ENCODE results near the gene WRNIP1. TPM values are rescaled to one million over a fixed set of nuclear protein-coding genes. Genes with fewer than 3 reads are reported as not detected.

WRNIP1 gene
- total and polyA plus RNA-seq, 2 of the 4 experiments (the other 2 are of a cell fraction), result 43.7 to 47.1 TPM

DNA sequence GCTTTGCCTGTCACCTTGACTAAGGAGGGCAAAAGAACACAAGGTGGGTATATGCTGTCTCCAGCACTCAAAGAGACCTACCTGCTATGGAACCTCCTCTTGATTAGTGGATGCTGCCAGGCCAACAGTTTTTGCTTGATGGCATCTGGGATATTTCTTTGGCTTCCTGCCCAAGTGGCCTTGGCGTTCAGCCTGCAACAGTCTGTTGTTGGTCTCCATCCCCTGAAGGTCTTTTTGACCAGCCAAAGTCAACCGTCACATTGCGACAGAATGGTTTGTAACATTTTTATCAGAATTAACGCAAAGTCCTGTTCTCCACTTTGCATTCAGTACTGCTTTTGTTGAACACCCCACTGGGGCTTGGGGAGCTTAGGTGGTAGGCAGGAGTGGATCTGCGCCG, 39.3 kb downstream of the WRNIP1 start:
- Histone ChIP-seq H2BK20ac (ENCODE audit: low read depth, low read length) (no peak overlapping the region), H3K4me2 (ENCODE audit: low read depth, low read length) (no peak overlapping the region), H3K9me1 (ENCODE audit: insufficient read depth, low read length) (peaks cover 22% of the 10 kb centered on the region), H3K36me3 (ENCODE audit: control insufficient read depth, insufficient read depth, low read length) (no peaks in the 10 kb centered on the region), H3K9me3 (ENCODE audit: control insufficient read depth, insufficient read depth, low read length) (no peaks in the 10 kb centered on the region), H2AK9ac (replicated peaks; ENCODE audit: low read depth, low read length, poor library complexity) (no peak overlapping the region), H3K4me3 (ENCODE audit: insufficient read depth, low read depth, low read length) (no peak overlapping the region), H2BK15ac (ENCODE audit: low read depth, low read length) (no peak overlapping the region), H3K27ac (ENCODE audit: insufficient read depth, low read length) (no peak overlapping the region), H4K5ac (ENCODE audit: low read depth, low read length) (no peak overlapping the region), H3K4ac (ENCODE audit: low read depth, low read length) (no peak overlapping the region), H3K4me1 (ENCODE audit: control insufficient read depth, insufficient read depth, low read length) (peaks cover 2% of the 10 kb centered on the region; the same call in 1 of the 2 replicates), H2BK5ac (ENCODE audit: low read depth, low read length, poor library complexity, severe bottlenecking) (no peak overlapping the region), H3K14ac (replicated peaks; ENCODE audit: low read depth, low read length) (no peak overlapping the region), H2AK5ac (ENCODE audit: low read depth, low read length) (no peak overlapping the region), H3K9ac (ENCODE audit: low read depth, low read length) (no peak overlapping the region), H4K91ac (ENCODE audit: insufficient read depth, low read depth, low read length) (no peak overlapping the region; the same call in 1 of the 2 replicates), H3K18ac (ENCODE audit: low read depth, low read length) (no peak overlapping the region), H3K79me1 (ENCODE audit: low read depth in 1 of 2, low read length in 2 of 2) (peaks cover 6 to 17% of the 10 kb centered on the region in 2 experiments; a peak in 2 of 4 replicates), H3K27me3 (ENCODE audit: control insufficient read depth, insufficient read depth, low read length) (no peaks in the 10 kb centered on the region), H2AFZ (replicated peaks; ENCODE audit: low read length, poor library complexity) (no peak overlapping the region), H3K23ac (ENCODE audit: low read depth, low read length) (no peak overlapping the region), H4K8ac (ENCODE audit: low read depth in 2 of 2, low read length in 2 of 2) (no peak overlapping the region), H4K20me1 (ENCODE audit: insufficient read depth, low read length) (no peaks in the 10 kb centered on the region), H3K56ac (ENCODE audit: extremely low read depth, insufficient read depth, low read length) (no peak overlapping the region), H2BK120ac (ENCODE audit: low read depth, low read length) (no peak overlapping the region)
- POLR2A ChIA-PET (ENCODE audit: unreplicated experiment), result no interaction called here
- no peak for ATAC-seq (ENCODE audit: low read depth)
- in situ Hi-C loops (cut with MboI; ENCODE audit: low sequenced_read_pairs), result no loop called here
- TF ChIP-seq SMC3 (IDR thresholded peaks at IDR 0.05; ENCODE audit: low read depth, low read length), result no peak
- TF ChIP-seq FOS (IDR thresholded peaks at IDR 0.05; ENCODE audit: low read depth, low read length), result no peak
- no peak for TF ChIP-seq POLR2A (IDR thresholded peaks at IDR 0.05; ENCODE audit: low read depth, low read length)
- intact Hi-C loops (cut with micrococcal nuclease), result no loop called here
- no TSS peak for BruUV-seq (replicated peaks)
- CTCF ChIA-PET, result no interaction called here
- DNase-seq, result no peak
- dilution Hi-C loops (cut with HindIII; ENCODE audit: low sequenced_read_pairs, unreplicated experiment), result no loop called here
- 81% methylated on average over 3 of the region's 6 CpGs; no CpG with 5 or more reads in 1 of the 2 experiments for WGBS, 2 experiments (ENCODE audit: extremely low coverage in 2 of 2, insufficient read length in 1 of 2)

Measured in IMR-90 (cell line).